Measurements from ENCODE around the gene HIP1.
"Not testable (repeated sequence)": the region's sequence is repeated elsewhere in the genome, so short reads cannot be mapped to it uniquely, and the experiment has no call there.

Gene HIP1

DNA sequence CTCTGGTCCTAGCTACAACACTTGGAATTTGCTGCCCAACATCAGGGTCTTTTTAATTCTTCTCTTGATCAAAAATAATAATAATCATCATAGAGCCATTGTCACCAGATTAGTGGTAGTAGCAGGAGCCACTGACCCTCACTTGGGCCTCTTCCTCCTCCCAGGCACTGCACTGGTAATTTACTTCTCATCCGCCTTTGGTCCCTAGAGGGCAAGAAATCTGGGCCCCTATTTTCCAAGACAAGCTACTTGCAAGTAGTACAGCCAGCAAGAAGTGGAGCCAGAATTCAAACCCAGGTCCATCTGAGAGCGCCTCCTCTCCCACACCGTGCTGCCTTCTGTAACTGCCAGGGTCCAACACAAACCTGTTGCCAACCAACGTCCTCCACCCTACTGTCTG, 125.4 kb downstream of the HIP1 start:
- no peak for DNase-seq (ENCODE audit: low spot score)

DNA sequence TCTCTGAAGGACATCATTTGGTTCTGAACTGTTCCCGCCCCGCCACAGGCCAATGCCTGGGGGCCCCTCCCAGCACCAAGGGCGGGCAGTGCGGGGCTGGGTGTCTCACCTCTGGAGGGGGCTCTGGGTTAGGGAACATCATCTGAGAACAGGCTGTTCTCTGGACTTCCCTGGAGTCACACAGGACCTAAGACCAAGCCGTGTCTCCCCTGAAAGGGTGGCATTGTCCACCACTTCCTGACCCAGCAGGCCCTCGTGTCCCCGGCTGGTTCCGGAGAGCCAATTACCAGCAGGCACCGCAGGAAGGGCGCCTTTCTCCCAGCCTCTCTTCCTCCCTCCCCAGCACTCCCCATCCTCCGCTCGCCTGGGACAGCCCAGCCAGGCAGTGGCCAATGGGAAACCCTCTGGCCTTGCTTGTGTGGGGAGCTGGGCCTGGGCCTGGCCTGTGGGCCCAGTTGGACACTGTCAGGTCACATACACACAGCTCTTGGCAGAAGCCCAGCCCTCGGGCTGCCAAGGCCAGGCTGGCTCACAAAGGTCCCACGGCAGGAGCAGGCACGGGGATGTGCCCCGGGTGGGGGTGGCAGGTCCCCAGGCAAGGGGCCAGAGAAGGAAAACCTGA, 127.1 kb downstream of the HIP1 start:
- DNase-seq (ENCODE audit: low spot score), result no peak

DNA sequence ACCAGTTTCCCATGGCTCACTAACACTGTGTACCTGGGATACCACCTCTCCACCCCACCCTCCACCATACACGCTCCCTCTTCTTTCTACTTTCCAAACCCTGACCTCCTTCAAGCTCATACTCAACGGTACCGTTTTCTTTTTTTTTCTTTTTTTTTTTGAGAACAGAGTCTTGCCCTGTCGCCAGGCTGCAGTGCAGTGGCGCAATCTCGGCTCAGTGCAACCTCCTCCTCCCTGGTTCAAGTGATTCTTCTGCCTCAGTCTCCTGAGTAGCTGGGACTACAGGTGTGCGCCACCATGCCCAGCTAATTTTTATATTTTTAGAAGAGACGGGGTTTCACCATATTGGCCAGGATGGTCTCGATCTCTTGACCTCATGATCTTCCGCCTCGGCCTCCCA, 129.3 kb downstream of the HIP1 start:
- DNase-seq (ENCODE audit: low spot score), result not testable (repeated sequence)

DNA sequence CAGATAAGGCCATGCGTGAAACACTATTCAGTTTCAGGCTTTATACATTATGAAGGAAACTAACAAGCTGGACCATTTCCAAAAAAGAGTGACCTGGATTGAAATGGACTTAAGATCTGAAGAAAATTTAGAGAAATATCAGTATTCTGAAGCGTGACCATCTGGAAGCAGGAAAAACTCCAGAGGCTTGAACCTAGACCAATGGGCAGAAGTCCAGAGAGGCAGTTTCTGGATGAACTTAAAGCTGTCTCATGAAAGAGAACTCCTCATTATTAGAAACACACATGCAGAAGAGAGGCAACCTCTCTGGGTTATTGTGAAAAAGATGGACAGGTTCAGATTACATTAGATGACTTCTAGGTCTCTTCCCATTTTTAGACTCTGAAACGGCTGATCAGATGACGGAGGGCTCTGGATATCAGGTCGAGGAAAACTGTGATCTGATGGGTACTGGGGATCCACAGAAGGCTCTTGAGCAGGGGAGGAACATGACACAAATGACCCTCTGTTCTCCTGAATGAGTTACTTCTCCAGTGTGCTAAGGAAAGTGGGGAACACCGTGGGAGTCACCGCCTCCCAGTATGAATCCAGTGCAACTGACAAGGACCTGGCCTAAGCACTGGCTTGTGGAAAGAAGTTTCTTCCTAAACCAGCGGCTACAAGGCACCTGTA, 130.2 kb downstream of the HIP1 start:
- DNase-seq (ENCODE audit: low spot score), result no peak

DNA sequence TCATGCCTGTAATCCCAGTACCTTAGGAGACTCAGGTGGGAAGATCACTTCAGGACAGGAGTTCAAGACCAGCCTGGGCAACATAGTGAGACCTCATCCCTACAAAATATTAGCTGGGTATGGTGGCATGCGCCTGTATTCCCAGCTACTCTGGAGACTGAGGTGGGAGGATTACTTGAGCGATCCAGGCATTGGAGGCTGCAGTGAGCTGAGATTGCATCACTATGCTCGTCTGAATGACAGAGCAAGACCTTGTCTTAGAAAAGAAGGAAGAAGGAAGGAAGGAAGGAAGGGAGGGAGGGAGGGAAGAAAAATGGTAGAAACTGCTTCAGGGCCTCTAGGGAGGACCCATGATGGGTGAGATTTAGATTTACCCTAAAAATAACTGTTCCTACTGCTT, 134.3 kb downstream of the HIP1 start:
- DNase-seq (ENCODE audit: low spot score), result no peak

DNA sequence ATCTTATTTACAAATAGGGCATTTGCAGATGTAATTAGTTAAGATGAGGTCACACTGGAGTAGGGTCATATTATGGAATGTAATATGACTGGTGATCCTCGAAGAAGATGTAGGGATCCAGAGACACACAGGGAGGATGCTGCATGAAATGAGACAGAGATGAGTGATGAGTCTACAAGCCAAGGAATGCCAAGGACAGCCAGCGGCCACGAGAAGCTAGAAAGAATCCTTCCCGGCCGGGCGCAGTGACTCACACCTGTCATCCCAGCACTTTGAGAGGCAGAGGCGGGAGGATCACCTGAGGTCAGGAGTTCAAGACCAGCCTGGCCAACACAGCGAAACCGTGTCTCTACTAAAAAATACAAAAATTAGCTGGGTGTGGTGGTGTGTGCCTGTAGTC, 135.9 kb downstream of the HIP1 start:
- DNase-seq (ENCODE audit: low spot score), result not testable (repeated sequence)

DNA sequence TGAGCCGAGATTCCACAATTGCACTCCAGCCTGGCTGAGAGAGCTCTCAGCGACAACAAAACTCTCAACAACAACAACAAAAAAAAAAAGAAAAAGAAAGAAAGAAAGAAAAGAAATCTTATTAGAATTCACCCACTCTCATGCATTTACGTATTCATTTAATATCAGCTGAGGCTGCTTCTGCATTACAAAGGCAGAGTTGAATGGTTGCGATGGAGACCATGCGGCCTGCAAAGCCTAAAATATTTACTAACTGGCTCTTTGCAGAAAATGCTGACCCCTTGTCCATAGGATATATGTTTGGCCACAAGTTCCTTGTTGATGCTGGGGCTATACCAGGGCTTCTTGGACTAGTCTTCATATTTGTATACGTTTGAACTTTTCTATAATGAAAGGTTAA, 137.2 kb downstream of the HIP1 start:
- DNase-seq (ENCODE audit: low spot score), result no peak

DNA sequence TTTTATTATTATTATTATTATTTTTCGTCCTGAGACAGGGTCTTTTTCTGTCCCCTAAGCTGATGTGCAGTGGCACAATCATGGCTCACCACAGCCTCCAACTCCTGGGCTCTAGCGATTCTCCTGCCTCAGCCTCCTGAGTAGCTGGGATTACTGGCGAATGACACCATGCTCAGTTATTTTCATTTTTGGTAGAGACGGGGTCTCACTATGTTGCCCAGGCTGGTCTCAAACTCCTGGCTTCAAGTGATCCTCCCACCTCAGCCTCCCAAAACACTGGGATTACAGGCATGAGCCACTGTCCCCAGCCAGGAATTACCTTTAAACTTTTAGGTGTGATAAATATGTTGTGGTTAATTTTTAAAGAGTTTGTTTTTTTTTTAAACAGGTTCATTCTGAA, 138.0 kb downstream of the HIP1 start:
- DNase-seq (ENCODE audit: low spot score), result not testable (repeated sequence)

DNA sequence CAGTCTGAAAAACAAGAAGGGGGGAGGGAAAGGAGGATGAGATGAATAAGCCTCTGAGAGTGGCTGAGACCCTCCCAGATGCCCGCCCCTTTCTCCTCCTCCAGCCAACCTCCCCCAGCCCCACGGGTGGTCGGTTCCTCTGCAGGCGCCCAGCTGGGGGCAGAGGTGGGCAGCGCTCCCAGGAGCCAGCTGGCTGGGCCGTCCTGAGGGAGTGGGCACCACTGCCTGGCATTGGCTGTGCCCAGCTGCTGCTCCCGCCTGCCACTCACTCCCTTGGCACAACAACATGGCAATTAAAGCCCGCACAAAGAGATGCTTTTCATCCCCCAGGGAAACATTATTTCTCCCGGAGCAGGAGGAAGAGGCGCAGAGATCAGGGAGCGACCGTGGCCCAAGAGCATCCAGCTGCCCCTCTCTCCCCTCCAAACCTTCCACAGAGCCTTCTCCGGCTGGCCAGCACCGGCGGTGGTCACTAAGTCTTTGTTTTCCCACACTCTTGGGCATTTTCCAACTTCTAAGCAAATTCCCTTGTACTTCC, 139.4 kb downstream of the HIP1 start:
- DNase-seq (ENCODE audit: low spot score), result peak; percentile 71

DNA sequence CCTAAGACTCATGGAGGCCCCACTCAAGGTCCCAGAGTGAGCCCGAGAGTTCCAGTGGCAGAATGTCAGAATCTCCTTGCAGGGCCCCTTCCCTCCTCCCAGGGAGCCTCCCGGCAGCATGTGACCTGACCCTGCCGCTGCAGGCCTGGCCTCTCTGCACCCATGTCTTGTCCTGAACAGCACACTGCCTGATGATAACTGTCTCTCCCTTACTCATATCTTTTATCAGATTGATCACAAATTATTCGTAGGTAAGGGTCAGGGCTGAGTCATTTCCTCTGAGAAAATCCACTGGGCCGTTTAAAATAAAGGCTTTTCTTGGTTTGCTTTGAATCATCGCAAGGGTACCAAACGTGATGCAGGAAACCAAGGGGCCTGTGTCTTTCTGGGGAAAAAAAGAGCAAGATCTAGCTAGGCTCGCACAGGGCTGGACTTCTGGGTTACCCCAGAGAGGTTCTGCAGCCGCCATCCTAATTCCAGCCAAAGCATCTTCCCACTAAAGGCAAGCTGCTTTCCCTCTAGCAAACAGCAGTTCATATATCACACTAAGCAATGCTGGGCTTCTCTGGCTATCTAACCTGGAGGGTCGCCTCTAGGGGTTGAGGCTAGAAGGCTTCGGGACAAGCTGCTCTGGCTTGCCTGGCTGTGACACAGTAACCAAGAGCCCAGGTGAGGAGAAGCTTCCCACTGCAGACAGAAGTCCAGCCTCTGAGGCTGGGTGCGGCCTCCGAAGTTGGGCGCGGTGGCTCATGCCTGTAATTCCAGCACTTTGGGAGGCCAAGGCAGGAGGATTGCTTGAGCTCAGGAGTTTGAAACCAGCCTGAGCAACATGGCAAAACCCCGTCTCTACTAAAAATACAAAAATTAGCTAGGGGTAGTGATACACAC, 141.8 kb downstream of the HIP1 start:
- no peak for DNase-seq (ENCODE audit: low spot score)

DNA sequence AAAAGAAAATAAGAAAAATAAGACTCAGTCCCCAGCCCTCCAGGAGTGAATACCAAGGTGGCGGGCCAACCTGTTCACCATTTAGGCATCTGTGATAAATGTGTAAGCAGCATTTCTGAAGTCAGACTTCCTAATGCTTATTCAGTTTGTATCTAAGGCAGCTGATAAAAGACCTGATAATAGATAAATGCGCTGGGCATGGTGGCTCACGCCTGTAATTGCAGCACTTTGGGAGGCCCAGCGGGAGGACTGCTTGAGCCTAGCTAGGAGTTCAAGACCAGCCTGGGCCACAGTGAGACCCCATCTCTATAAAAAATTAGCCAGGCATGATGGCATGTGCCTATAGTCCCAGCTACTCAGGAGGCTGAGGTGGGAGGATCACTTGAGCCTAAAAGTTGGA, 143.0 kb downstream of the HIP1 start:
- DNase-seq (ENCODE audit: low spot score), result no peak

DNA sequence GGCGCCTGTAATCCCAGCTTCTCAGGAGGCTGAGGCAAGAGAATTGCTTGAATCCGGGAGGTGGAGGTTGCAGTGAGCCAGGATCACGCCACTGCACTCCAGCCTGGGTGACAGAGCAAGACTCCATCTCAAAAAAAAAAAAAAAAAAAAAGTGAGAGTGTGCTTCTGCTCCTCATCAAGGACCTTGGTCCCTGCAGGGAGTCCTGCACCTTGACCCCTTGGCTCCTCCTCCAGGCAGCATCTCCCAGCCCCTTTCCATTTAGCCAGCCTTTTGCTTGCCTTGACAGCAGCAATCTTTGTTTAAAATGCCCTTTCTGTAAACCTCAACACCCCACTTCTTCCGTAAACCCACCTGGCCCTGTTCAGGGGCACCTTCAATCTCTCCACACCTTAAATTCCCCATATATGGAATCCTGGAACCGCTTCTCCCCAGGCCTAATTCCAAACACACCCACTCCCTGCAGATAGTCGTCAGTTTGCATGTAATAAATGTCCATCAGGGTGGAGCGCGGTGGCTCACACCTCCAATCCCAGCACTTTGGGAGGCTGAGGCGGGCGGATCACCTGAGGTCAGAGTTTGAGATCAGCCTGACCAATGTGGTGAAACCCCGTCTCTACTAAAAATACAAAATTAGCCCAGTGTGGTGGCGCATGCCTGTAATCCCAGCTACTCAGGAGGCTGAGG, 145.1 kb downstream of the HIP1 start:
- not testable (repeated sequence) for DNase-seq (ENCODE audit: low spot score)

DNA sequence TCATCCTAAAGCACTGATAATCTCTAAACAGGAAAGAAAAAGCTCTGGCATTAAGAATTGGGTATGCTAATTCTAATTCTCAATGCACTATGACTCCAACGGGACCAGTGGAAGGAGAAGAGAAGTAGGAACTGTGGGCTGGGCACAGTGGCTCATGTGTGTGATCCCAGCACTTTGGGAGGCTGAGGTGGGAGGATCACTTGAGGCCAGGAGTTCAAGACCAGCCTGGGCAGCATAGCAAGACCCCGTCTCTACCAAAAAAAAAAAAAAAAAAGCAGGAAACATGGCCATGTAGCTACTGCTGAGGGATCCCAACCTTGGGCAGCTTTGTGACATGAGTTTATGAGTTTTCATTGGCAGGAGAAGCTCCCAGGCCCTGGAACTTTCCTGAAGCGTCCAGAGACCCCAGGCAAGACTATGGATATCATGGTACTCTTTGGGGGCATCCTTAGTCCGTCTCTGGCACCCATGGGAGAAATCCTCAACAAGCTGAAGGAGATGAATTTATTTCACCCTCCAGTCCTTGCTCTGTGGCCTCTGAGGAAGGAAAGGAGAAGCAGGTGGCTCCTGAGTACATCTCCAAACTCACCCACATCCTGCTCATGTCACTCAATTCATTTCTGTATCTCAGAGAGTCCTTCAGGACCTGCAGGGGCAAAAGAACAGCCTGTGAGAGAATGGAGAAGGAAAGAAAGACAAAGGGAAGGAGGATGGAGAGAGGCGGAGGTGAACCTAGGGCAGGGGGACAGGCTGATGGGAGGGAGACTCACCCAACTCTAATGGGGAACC, 147.1 kb downstream of the HIP1 start:
- no peak for DNase-seq (ENCODE audit: low spot score)

DNA sequence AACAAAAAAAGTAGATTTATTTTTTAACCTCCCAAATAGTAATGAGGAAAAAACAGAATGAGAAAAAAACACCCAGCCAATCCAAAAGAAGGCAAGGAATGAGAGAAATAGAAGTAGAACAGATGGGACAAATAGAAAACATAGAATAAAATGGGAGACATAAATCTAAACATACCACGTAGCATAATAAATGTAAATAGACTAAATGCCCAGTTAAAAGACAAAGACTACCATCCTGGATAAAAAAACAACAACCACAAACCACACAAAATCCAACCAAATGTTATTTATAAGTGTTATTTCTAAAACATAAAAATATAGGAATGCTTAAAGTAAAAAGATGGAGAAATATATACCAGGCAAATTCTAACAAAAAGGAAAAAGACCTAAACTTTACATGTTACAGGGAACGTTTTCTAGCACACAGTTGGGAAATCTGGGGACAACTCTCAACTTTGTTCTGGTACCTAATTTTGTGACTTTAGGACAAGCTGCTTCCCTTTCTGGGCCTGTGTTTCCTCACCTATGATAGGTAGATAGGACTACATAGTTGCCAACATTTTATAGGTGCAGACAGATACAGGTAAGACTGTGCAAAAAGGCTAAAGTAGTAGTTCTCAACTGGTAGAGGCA, 148.3 kb downstream of the HIP1 start:
- no peak for DNase-seq (ENCODE audit: low spot score)

DNA sequence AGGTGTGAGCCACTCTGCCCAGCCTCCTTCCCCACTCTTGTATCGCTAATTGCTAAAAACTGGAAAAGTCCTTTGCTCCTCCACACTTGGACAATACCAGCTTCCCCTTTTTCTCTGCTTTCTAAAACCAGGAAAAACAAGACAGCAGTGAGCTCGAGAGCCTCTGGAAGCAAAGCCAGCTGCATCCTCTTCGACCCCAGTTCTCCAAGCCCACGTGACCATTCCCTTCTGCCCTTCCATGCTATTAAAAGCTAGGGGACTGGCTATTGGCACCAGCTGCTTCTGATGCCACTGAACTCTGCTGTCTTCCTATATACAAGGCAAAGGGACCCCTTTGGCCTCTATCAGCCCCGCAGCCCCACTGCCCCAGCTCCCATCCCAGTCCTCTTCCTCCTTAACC, 154.4 kb downstream of the HIP1 start:
- DNase-seq (ENCODE audit: low spot score), result no peak

DNA sequence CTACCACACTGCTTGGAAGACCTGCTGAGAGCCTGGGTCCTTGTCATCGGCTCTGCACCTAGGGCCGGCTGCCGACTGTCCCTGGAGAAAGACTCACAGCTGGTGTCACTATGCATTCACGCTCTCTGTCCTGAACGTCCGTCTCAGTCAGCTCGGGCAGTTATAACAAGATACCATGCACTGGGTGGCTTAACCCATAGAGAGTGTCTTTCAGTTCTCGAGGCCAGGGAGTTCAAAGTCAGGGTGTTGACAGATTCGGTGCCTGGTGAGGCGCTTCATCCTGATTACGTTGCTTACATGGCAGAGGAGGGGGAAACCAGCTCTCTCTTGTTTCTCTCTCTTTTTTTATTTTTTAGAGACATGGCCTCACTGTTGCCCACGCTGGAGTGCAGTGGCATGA, 155.5 kb downstream of the HIP1 start:
- no peak for DNase-seq (ENCODE audit: low spot score)

DNA sequence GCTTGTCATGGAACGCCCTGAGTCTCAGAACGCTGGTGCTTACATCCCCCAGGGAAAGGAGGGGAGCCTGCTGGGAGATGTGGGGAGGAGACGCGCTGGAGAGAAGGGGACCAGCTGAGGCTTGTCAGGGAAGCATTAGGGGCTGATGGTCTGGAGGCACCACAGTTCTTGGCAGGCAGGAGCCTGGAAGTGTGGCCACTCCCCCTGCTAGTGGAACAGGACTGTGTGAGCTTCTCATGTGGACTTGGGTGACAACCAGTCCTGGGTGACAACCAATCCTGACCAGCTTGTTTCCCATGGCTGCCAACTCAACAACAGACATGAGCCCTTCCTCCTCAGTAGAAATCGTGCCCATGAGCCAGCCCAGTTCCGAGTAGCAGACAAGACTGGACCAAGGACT, 158.8 kb downstream of the HIP1 start:
- no peak for DNase-seq (ENCODE audit: low spot score)

DNA sequence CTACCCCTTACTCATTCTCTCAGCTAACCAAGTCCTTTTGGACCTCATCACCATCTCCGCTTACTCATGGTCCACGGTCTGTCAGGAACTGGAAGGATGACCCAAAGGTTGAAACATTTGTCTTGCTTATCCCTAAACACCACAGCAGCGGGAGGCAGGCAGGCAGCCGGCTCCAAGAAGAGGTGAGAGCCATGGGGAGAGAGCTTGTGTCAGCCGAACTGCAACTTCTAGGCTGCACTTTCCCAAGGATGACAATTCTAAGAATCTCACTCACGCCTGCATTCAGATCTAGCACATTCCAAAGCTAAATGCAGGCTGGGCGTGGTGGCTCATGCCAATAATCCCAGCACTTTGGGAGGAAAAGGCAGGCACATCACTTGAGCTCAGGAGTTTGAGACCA, 160.7 kb downstream of the HIP1 start:
- DNase-seq (ENCODE audit: low spot score), result no peak

DNA sequence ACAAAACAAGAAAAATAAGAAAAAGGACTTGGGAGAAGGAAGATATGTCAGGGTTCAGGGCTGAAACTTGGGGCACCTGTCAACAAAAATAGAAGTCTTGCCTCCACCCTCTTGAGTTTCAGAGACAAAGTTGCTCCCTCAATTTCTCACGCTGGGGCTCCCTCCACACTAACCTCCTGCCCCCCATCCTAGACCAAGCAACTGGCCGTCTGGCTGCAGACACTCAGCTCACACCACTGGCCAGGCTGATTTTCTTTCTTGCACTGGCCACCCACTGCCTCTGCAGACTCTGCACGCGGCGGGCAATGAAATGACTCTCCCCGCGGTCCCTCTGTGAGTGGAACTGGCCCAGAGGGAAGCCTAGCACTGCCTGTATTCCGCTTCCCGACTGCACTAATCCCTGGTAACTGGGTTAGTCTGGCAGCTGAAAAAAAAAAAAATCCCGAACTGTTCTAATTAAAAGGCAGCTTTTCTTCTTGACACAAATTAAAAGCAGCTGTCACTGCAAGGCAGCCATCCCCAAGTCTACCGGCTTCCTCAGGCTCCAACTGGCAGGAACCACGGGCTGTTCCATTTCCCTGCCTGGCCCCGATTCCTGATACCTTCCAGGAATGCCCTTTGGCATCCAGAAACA, 163.1 kb downstream of the HIP1 start:
- DNase-seq (ENCODE audit: low spot score), result no peak

DNA sequence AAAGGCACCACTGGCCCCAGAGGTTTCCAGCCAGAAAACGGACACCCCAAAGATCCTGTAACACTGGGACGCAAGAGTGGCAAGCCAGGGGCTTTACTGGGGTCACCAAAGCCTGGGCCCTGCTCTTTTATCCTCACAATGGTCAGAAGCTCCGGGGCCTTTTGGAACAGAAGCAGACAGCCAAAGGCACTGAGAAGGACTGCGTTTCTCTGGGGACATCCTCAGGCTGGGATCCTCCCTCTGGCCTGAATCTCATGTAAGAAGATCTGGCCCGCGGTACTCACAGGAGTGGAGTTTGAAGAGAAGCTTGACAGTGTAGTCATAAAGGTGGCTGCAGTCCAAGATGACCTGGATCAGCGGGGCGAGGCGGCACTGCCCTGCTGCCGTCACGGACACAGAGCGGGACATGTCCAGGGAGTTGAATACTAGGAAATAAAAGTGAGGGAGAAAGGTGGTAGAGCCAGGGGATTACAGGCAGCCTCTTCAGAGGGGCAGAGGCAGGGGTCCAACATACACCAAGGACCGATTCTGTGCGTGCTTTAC, 165.2 kb downstream of the HIP1 start:
- DNase-seq (ENCODE audit: low spot score), result no peak
